Thymus (tissue), 11 donors: ENCODE results near the gene SLTM. TPM values are rescaled to one million over a fixed set of nuclear protein-coding genes. Genes with fewer than 3 reads are reported as not detected.
"Not testable (repeated sequence)": the region's sequence is repeated elsewhere in the genome, so short reads cannot be mapped to it uniquely, and the experiment has no call there.

Experiments used
- DNase-seq, 9 donors: peaks; one replicate each; pipeline ENCODE4 v3.0.0-alpha.2; 2013; ENCODE audit warnings: low spot score in 9 of 9, low read depth in 6 of 9, missing footprints in 1 of 9
- H3K27ac ChIP-seq, 2 donors: one replicate each; pipeline ENCODE4 v1.5.1; 2013; ENCODE audit warnings: control low read depth in 1 of 2, low read depth in 1 of 2, low read length in 1 of 2, mild to moderate bottlenecking in 1 of 2, moderate library complexity in 1 of 2
- H3K27me3 ChIP-seq, 2 donors: one replicate each; pipeline ENCODE4 v1.5.1; 2013; ENCODE audit warnings: low read length in 1 of 2; ENCODE audit not compliant: control insufficient read depth in 2 of 2, insufficient read depth in 1 of 2
- H3K36me3 ChIP-seq, 2 donors: one replicate each; pipeline ENCODE4 v1.5.1; 2013; ENCODE audit warnings: low read length in 1 of 2, mild to moderate bottlenecking in 1 of 2, moderate library complexity in 1 of 2; ENCODE audit not compliant: control insufficient read depth in 2 of 2, insufficient read depth in 2 of 2
- H3K4me1 ChIP-seq, 2 donors: one replicate each; pipeline ENCODE4 v1.5.1; 2013; ENCODE audit warnings: low read length in 2 of 2; ENCODE audit not compliant: control insufficient read depth in 2 of 2, insufficient read depth in 2 of 2
- H3K4me3 ChIP-seq, 2 donors: one replicate each; pipeline ENCODE4 v1.5.1; 2013; ENCODE audit warnings: low read length in 2 of 2, control low read depth in 1 of 2, mild to moderate bottlenecking in 1 of 2
- H3K9me3 ChIP-seq, 2 donors: one replicate each; pipeline ENCODE4 v1.5.1; 2013; ENCODE audit warnings: low read length in 1 of 2, mild to moderate bottlenecking in 1 of 2; ENCODE audit not compliant: control insufficient read depth in 2 of 2, insufficient read depth in 1 of 2
- WGBS: extraction: QIAGEN DNeasy Blood & Tissue Kit; methylation state at CpG from one replicate; pipeline ENCODE4 v1.1.7; 2013; 5-methylcytosine and 5-hydroxymethylcytosine counted together
- polyA plus RNA-seq: library from polyadenylated mRNA; stranded (reverse); fragments of 200-250 nt; gene quantifications from one replicate; pipeline ENCODE4 v1.2.3, GENCODE V29; 2013
- total RNA-seq: library from RNA; stranded (reverse); fragments of 120-200 nt; gene quantifications from one replicate; pipeline ENCODE4 v1.2.4, GENCODE V29; 2013
- donor health status: healthy.

Gene SLTM
- total and polyA plus RNA-seq, 2 donors = 104 to 107 TPM

- Histone ChIP-seq H3K4me1 (no peaks in the 10 kb centered on the region), H3K27me3 (no peaks in the 10 kb centered on the region), H3K9me3 (no peaks in the 10 kb centered on the region), H3K36me3 (peaks cover 10 to 12% of the 10 kb centered on the region in 2 donors), H3K4me3 (no peak overlapping the region), H3K27ac (no peak overlapping the region)
- 98% methylated on average over 5 of the region's 5 CpGs for WGBS
- DNase-seq = no peak
Measured at GRCh38 chr15:58852347-58852746, 81.1 kb downstream of the SLTM start.

GRCh38 chr15:58851205-58851604, 82.3 kb downstream of the SLTM start:
- WGBS = 100% methylated on average over 3 of the region's 3 CpGs
- not testable (repeated sequence) for H3K27me3 ChIP-seq, H3K4me1 ChIP-seq, H3K9me3 ChIP-seq, DNase-seq, H3K4me3 ChIP-seq, H3K27ac ChIP-seq
- H3K36me3 ChIP-seq = peaks cover 10 to 12% of the 10 kb centered on the region in 2 donors

GRCh38 chr15:58842713-58843396, 90.6 kb downstream of the SLTM start:
- Histone ChIP-seq H3K27me3 (no peaks in the 10 kb centered on the region), H3K9me3 (no peaks in the 10 kb centered on the region), H3K4me1 (no peaks in the 10 kb centered on the region), H3K27ac (no peak overlapping the region), H3K4me3 (no peak overlapping the region), H3K36me3 (peaks cover 8 to 9% of the 10 kb centered on the region in 2 donors)
- WGBS = 97% methylated on average over 4 of the region's 4 CpGs
- DNase-seq = no peak

- H3K4me1 ChIP-seq = no peaks in the 10 kb centered on the region
- no peak overlapping the region for H3K4me3 ChIP-seq
- WGBS = 96% methylated on average over 8 of the region's 8 CpGs
- no peak for DNase-seq
- H3K36me3 ChIP-seq = peaks cover 4 to 5% of the 10 kb centered on the region in 2 donors
- H3K27me3 ChIP-seq = no peaks in the 10 kb centered on the region
- no peaks in the 10 kb centered on the region for H3K9me3 ChIP-seq
- no peak overlapping the region for H3K27ac ChIP-seq
Measured at GRCh38 chr15:58840048-58840447, 93.4 kb downstream of the SLTM start.

GRCh38 chr15:58839485-58839884, 94.0 kb downstream of the SLTM start:
- no peak overlapping the region for H3K4me3 ChIP-seq
- WGBS = 97% methylated on average over 1 of the region's 1 CpG
- peak in 2 of 9 donors; percentile 12 to 22 for DNase-seq
- H3K4me1 ChIP-seq = no peaks in the 10 kb centered on the region
- H3K36me3 ChIP-seq = peaks cover 3 to 7% of the 10 kb centered on the region in 2 donors
- H3K27ac ChIP-seq = no peak overlapping the region
- H3K27me3 ChIP-seq = no peaks in the 10 kb centered on the region
- no peaks in the 10 kb centered on the region for H3K9me3 ChIP-seq

GRCh38 chr15:58833681-58834426, 99.6 kb downstream of the SLTM start:
- 56% methylated on average over 9 of the region's 9 CpGs for WGBS
- H3K36me3 ChIP-seq = peaks cover 9 to 22% of the 10 kb centered on the region in 2 donors
- not testable (repeated sequence) for H3K27ac ChIP-seq

GRCh38 chr15:58830556-58830955, 102.9 kb downstream of the SLTM start:
- no peaks in the 10 kb centered on the region for H3K4me1 ChIP-seq
- H3K27ac ChIP-seq = no peak overlapping the region
- no peak overlapping the region for H3K4me3 ChIP-seq
- no peaks in the 10 kb centered on the region for H3K9me3 ChIP-seq
- WGBS = 95% methylated on average over 2 of the region's 2 CpGs
- no peaks in the 10 kb centered on the region for H3K27me3 ChIP-seq
- H3K36me3 ChIP-seq = peaks cover 9 to 30% of the 10 kb centered on the region in 2 donors
- no peak for DNase-seq

More at GRCh38 chr15:58833681-58834426, 99.6 kb downstream of the SLTM start:
- not testable (repeated sequence) for DNase-seq, H3K4me1 ChIP-seq, H3K4me3 ChIP-seq, H3K9me3 ChIP-seq, H3K27me3 ChIP-seq

Other genes with a start within 250 kb of the SLTM start
- 143 TPM for gene ADAM10, start 184.0 kb downstream of the SLTM start, total RNA-seq
- gene ADAM10, start 184.0 kb downstream of the SLTM start, polyA plus RNA-seq = 31.4 TPM
- gene MINDY2, start 162.4 kb downstream of the SLTM start, total RNA-seq = 5.1 TPM
- gene MINDY2, start 162.4 kb downstream of the SLTM start, polyA plus RNA-seq = 8.9 TPM
- gene RNF111, start 54.0 kb upstream of the SLTM start, total RNA-seq = 8.0 TPM
- 18.3 TPM for gene RNF111, start 54.0 kb upstream of the SLTM start, polyA plus RNA-seq
- 75.1 TPM for gene CCNB2, start 171.5 kb upstream of the SLTM start, total RNA-seq
- 19.5 TPM for gene CCNB2, start 171.5 kb upstream of the SLTM start, polyA plus RNA-seq